Kidney (tissue), 14 donors: Measurements from ENCODE around the gene HOXB6. TPM values are rescaled to one million over a fixed set of nuclear protein-coding genes. Genes with fewer than 3 reads are reported as not detected.
A peak's percentile ranks its signal among the peaks of the same experiment; 100 is the strongest.

Source experiments
- DNase-seq, 5 donors: peaks; one replicate each; pipeline ENCODE4 v3.0.0-alpha.2; 2013 to 2020
- FAIRE-seq: peaks from 2 replicates; lab custom pipeline; 2012; peaks lifted over from hg19 to GRCh38; lab: Jason Lieb, UNC
- H3K27ac ChIP-seq, 2 donors: one replicate each; pipeline ENCODE4 v1.7.0; 2013; ENCODE audit warnings: low read depth in 2 of 2, low read length in 2 of 2, inconsistent platforms in 1 of 2
- H3K27me3 ChIP-seq: one replicate; pipeline ENCODE4 v1.7.1; 2013; ENCODE audit warnings: low read length, inconsistent platforms; ENCODE audit not compliant: control insufficient read depth, insufficient read depth
- H3K36me3 ChIP-seq, 3 donors: one replicate each; pipeline versions ENCODE4 v1.7.0 to v1.7.1; 2013; ENCODE audit warnings: low read length in 3 of 3, control low read depth in 1 of 3, inconsistent platforms in 1 of 3; ENCODE audit not compliant: insufficient read depth in 3 of 3, control insufficient read depth in 2 of 3
- H3K4me1 ChIP-seq, 3 donors: one replicate each; pipeline versions ENCODE4 v1.7.0 to v1.7.1; 2013; ENCODE audit warnings: low read length in 3 of 3, inconsistent platforms in 1 of 3, low read depth in 1 of 3; ENCODE audit not compliant: control insufficient read depth in 2 of 3, insufficient read depth in 2 of 3
- H3K4me3 ChIP-seq, 3 donors: one replicate each; pipeline versions ENCODE4 v1.7.0 to v1.8.1; 2013; ENCODE audit warnings: low read length in 3 of 3, control low read depth in 1 of 3, inconsistent platforms in 1 of 3
- H3K9ac ChIP-seq, 3 donors: one replicate each; pipeline versions ENCODE4 v1.7.0 to v1.7.1; 2013; ENCODE audit warnings: low read length in 3 of 3, control low read depth in 1 of 3, inconsistent platforms in 1 of 3
- H3K9me3 ChIP-seq, 3 donors: one replicate each; pipeline versions ENCODE4 v1.7.0 to v1.7.1; 2013; ENCODE audit warnings: low read length in 3 of 3, control low read depth in 1 of 3, inconsistent platforms in 1 of 3; ENCODE audit not compliant: control insufficient read depth in 2 of 3, insufficient read depth in 1 of 3
- intact Hi-C: fragments of 100-400 bp; cut with DNase I; formaldehyde crosslinking; loops from one replicate; pipeline ENCODE4 v1.11.1; 2022
- polyA plus RNA-seq: library from polyadenylated mRNA; stranded (reverse); fragments of 350-450 nt; fragmentation: Illumina TruSeq; extraction: RNeasy Lipid Tissue Mini Kit (QIAGEN cat#74804); gene quantifications from one replicate; pipeline ENCODE4 v1.2.3, GENCODE V29; 2014; ENCODE audit warnings: low read depth, low replicate concordance; ENCODE audit not compliant: insufficient read depth
- total RNA-seq: library from RNA; stranded (reverse); fragmentation: NEBNext Ultra II Directional; extraction: Animal tissue kit (Norgen Biotek cat#: 25700); gene quantifications from one replicate; pipeline ENCODE4 v1.2.1, GENCODE V29; 2021
- TF ChIP-seq, protein P1 (sequence below): IDR thresholded peaks from 3 replicates; pipeline ENCODE4 v1.5.1; 2012; ENCODE audit warnings: mild to moderate bottlenecking, moderate library complexity, borderline replicate concordance; ENCODE audit not compliant: insufficient read depth; ENCODE audit errors: extremely low read depth
- donor health status: control.
- donor health status: control.
- donor health status: control.
- donor health status: control.
- donor health status: control.
- donor health status: DM: yes; HTN: yes; CAD: no.
- donor health status: Normal renal cell carcinoma (clear cell type).

The HOXB6 gene
- total and polyA plus RNA-seq, 2 donors from 2014 or later = 44.0 to 90.2 TPM

GRCh38 chr17:48642843-48643696 is 38.3 kb upstream of the HOXB6 start:
- Histone ChIP-seq H3K36me3 (no peaks in the 10 kb centered on the region), H3K9ac (no peak overlapping the region), H3K27me3 (peaks cover 42% of the 10 kb centered on the region), H3K27ac (no peak overlapping the region), H3K9me3 (no peaks in the 10 kb centered on the region), H3K4me3 (no peak overlapping the region), H3K4me1 (peaks cover 0 to 4% (median 0%) of the 10 kb centered on the region in 3 donors)
- FAIRE-seq = no peak
- intact Hi-C loops = no loop called here
- peak in 1 of 5 donors; percentile 29 for DNase-seq
- TF ChIP-seq, protein P1, sequence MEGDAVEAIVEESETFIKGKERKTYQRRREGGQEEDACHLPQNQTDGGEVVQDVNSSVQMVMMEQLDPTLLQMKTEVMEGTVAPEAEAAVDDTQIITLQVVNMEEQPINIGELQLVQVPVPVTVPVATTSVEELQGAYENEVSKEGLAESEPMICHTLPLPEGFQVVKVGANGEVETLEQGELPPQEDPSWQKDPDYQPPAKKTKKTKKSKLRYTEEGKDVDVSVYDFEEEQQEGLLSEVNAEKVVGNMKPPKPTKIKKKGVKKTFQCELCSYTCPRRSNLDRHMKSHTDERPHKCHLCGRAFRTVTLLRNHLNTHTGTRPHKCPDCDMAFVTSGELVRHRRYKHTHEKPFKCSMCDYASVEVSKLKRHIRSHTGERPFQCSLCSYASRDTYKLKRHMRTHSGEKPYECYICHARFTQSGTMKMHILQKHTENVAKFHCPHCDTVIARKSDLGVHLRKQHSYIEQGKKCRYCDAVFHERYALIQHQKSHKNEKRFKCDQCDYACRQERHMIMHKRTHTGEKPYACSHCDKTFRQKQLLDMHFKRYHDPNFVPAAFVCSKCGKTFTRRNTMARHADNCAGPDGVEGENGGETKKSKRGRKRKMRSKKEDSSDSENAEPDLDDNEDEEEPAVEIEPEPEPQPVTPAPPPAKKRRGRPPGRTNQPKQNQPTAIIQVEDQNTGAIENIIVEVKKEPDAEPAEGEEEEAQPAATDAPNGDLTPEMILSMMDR = no peak

- Histone ChIP-seq H3K4me1 (no peaks in the 10 kb centered on the region), H3K9me3 (no peaks in the 10 kb centered on the region), H3K9ac (no peak overlapping the region), H3K27ac (no peak overlapping the region), H3K4me3 (no peak overlapping the region), H3K27me3 (peaks cover 44% of the 10 kb centered on the region), H3K36me3 (no peaks in the 10 kb centered on the region)
- intact Hi-C loops = no loop called here
- FAIRE-seq (no peak), DNase-seq (peak in 4 of 5 donors; percentile 58 to 83 (median 70))
- TF ChIP-seq, protein P1 = no peak
Observed at GRCh38 chr17:48642059-48642842, 37.5 kb upstream of the HOXB6 start.

- FAIRE-seq = no peak
Observed at GRCh38 chr17:48641541-48642058, 36.8 kb upstream of the HOXB6 start.

More at GRCh38 chr17:48641541-48642058, 36.8 kb upstream of the HOXB6 start:
- Histone ChIP-seq H3K9me3 (no peaks in the 10 kb centered on the region), H3K4me1 (no peaks in the 10 kb centered on the region), H3K4me3 (no peak overlapping the region), H3K27ac (no peak overlapping the region), H3K9ac (no peak overlapping the region), H3K36me3 (no peaks in the 10 kb centered on the region), H3K27me3 (peaks cover 44% of the 10 kb centered on the region)
- peak in 2 of 5 donors; percentile 27 to 55 for DNase-seq
- intact Hi-C loops = no loop called here
- TF ChIP-seq, protein P1 = no peak
